IMR-90 (cell line): Measurements from ENCODE around the gene SERPINA1.

Experiments used
- POLR2A ChIP-seq: IDR thresholded peaks from 2 replicates; pipeline ENCODE4 v1.6.1; 2012; ENCODE audit warnings: mild to moderate bottlenecking, low read depth, low read length
- RCOR1 ChIP-seq: IDR thresholded peaks from 2 replicates; pipeline ENCODE4 v1.6.1; 2012; ENCODE audit warnings: mild to moderate bottlenecking, low read length, improper control_type of control experiment; ENCODE audit not compliant: insufficient replicate concordance
- RFX5 ChIP-seq: IDR thresholded peaks from 2 replicates; pipeline ENCODE4 v1.8.0; 2012; ENCODE audit warnings: low read depth, mild to moderate bottlenecking, low read length, moderate library complexity
- TF ChIP-seq, protein P1 (sequence below): fragments of 150-350 bp; IDR thresholded peaks from 2 replicates; pipeline ENCODE4 v1.6.1; 2016; ENCODE audit warnings: low read depth, mild to moderate bottlenecking, low read length, moderate library complexity, borderline replicate concordance
- TF ChIP-seq, protein P2 (sequence below): conservative IDR thresholded peaks from 2 replicates; pipeline ENCODE4 v1.5.1; 2012; ENCODE audit warnings: mild to moderate bottlenecking, low read depth, low read length, improper control_type of control experiment
- TF ChIP-seq, protein P3 (sequence below): fragments of 150-350 bp; IDR thresholded peaks from 2 replicates; pipeline ENCODE4 v1.6.1; 2017; ENCODE audit warnings: mild to moderate bottlenecking, antibody characterized with exemption, low read length, low read depth

DNA sequence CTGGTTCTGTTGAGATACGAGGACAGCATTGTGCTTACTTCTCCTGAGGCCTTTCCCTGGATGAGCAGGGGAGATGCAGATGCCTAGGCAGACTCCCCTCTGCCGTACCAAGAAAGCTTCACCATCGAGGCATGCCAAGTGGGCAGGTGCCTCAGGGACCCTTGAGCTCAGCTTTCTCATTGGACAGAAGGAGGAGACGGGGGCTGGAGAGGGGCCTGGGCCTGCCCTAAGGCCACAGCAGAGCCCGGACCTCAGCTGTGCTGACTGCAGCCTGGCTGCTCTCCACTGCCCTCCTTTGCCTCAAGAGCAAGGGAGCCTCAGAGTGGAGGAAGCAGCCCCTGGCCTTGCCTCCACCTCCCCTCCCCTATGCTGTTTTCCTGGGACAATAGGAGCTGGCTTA is 23.4 kb downstream of the SERPINA1 start:
- TF ChIP-seq, protein P1, sequence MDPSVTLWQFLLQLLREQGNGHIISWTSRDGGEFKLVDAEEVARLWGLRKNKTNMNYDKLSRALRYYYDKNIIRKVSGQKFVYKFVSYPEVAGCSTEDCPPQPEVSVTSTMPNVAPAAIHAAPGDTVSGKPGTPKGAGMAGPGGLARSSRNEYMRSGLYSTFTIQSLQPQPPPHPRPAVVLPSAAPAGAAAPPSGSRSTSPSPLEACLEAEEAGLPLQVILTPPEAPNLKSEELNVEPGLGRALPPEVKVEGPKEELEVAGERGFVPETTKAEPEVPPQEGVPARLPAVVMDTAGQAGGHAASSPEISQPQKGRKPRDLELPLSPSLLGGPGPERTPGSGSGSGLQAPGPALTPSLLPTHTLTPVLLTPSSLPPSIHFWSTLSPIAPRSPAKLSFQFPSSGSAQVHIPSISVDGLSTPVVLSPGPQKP, result no peak
- TF ChIP-seq, protein P2, sequence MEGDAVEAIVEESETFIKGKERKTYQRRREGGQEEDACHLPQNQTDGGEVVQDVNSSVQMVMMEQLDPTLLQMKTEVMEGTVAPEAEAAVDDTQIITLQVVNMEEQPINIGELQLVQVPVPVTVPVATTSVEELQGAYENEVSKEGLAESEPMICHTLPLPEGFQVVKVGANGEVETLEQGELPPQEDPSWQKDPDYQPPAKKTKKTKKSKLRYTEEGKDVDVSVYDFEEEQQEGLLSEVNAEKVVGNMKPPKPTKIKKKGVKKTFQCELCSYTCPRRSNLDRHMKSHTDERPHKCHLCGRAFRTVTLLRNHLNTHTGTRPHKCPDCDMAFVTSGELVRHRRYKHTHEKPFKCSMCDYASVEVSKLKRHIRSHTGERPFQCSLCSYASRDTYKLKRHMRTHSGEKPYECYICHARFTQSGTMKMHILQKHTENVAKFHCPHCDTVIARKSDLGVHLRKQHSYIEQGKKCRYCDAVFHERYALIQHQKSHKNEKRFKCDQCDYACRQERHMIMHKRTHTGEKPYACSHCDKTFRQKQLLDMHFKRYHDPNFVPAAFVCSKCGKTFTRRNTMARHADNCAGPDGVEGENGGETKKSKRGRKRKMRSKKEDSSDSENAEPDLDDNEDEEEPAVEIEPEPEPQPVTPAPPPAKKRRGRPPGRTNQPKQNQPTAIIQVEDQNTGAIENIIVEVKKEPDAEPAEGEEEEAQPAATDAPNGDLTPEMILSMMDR, result no peak
- TF ChIP-seq, protein P3, sequence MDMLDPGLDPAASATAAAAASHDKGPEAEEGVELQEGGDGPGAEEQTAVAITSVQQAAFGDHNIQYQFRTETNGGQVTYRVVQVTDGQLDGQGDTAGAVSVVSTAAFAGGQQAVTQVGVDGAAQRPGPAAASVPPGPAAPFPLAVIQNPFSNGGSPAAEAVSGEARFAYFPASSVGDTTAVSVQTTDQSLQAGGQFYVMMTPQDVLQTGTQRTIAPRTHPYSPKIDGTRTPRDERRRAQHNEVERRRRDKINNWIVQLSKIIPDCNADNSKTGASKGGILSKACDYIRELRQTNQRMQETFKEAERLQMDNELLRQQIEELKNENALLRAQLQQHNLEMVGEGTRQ, result no peak
- TF ChIP-seq RCOR1 (no peak), POLR2A (no peak), RFX5 (no peak)
